DMS 273 (cell line): Measurements from ENCODE around the gene DEUP1.
A peak's percentile ranks its signal among the peaks of the same experiment; 100 is the strongest.
"Not testable (repeated sequence)": the region's sequence is repeated elsewhere in the genome, so short reads cannot be mapped to it uniquely, and the experiment has no call there.

Experiments
- DNase-seq: peaks from one replicate; lab custom pipeline; 2025; ENCODE audit not compliant: unreplicated experiment; lab: John Stamatoyannopoulos, UW

DEUP1 gene

GRCh38 chr11:93330446-93330984 lies at the start of gene DEUP1:
TSS of gene DEUP1 (plus strand) at chr11:93330742. CDS start at chr11:93332260, 1,518 bp downstream.
- DNase-seq, result peak; percentile 81

- DNase-seq, result no peak
Observed at GRCh38 chr11:93285430-93285829, 45.1 kb upstream of the DEUP1 start.

GRCh38 chr11:93287434-93287833 lies 43.1 kb upstream of the DEUP1 start:
- no peak for DNase-seq

GRCh38 chr11:93288079-93288478 lies 42.5 kb upstream of the DEUP1 start:
- DNase-seq, result no peak

- no peak for DNase-seq
Observed at GRCh38 chr11:93288767-93289166, 41.8 kb upstream of the DEUP1 start.

GRCh38 chr11:93289782-93290463 lies 40.6 kb upstream of the DEUP1 start:
- DNase-seq, result no peak

GRCh38 chr11:93291110-93291509 lies 39.4 kb upstream of the DEUP1 start:
- DNase-seq, result no peak

GRCh38 chr11:93291898-93292297 lies 38.6 kb upstream of the DEUP1 start:
- DNase-seq, result no peak

- peak; percentile 63 for DNase-seq
Observed at GRCh38 chr11:93295921-93296575, 34.5 kb upstream of the DEUP1 start.

GRCh38 chr11:93303689-93304088 lies 26.9 kb upstream of the DEUP1 start:
- no peak for DNase-seq

- DNase-seq, result not testable (repeated sequence)
Observed at GRCh38 chr11:93314399-93314798, 16.1 kb upstream of the DEUP1 start.

- DNase-seq, result no peak
Observed at GRCh38 chr11:93319224-93319839, 11.2 kb upstream of the DEUP1 start.

- DNase-seq, result no peak
Observed at GRCh38 chr11:93320230-93320629, 10.3 kb upstream of the DEUP1 start.

GRCh38 chr11:93322207-93322606 lies 8.3 kb upstream of the DEUP1 start:
- no peak for DNase-seq

- no peak for DNase-seq
Observed at GRCh38 chr11:93323747-93324146, 6.8 kb upstream of the DEUP1 start.

- DNase-seq, result no peak
Observed at GRCh38 chr11:93324500-93324899, 6.0 kb upstream of the DEUP1 start.

GRCh38 chr11:93326681-93327080 lies 3.9 kb upstream of the DEUP1 start:
- no peak for DNase-seq

- peak; percentile 53 for DNase-seq
Observed at GRCh38 chr11:93329936-93330445, 551 bp upstream of the DEUP1 start.

GRCh38 chr11:93340223-93340622 lies 9.7 kb downstream of the DEUP1 start:
- DNase-seq, result no peak

GRCh38 chr11:93344855-93345333 lies 14.4 kb downstream of the DEUP1 start:
- no peak for DNase-seq

- no peak for DNase-seq
Observed at GRCh38 chr11:93348930-93349329, 18.4 kb downstream of the DEUP1 start.

GRCh38 chr11:93350835-93351234 lies 20.3 kb downstream of the DEUP1 start:
- no peak for DNase-seq
